Progenitor cell of endocrine pancreas (in vitro differentiated cells): ENCODE measurements around the gene PLEKHG5. TPM values are rescaled to one million over a fixed set of nuclear protein-coding genes. Genes with fewer than 3 reads are reported as not detected.
"Not testable (repeated sequence)": the region's sequence is repeated elsewhere in the genome, so short reads cannot be mapped to it uniquely, and the experiment has no call there.

ENCODE experiments used
- DNase-seq: peaks from one replicate; pipeline ENCODE4 v3.0.0; 2021; ENCODE audit warnings: low spot score; ENCODE audit not compliant: unreplicated experiment
- H3K27ac Mint-ChIP-seq: 2 replicates; pipeline ENCODE4 v1.8.0; 2021; ENCODE audit warnings: mild to moderate bottlenecking, moderate library complexity, mixed read lengths
- H3K27me3 Mint-ChIP-seq: 2 replicates; pipeline ENCODE4 v1.8.0; 2021; ENCODE audit warnings: mixed read lengths
- H3K36me3 Mint-ChIP-seq: 2 replicates; pipeline ENCODE4 v1.8.0; 2022; ENCODE audit warnings: mixed read lengths; ENCODE audit not compliant: insufficient read depth
- H3K4me1 Mint-ChIP-seq: 2 replicates; pipeline ENCODE4 v1.8.0; 2021; ENCODE audit warnings: low read depth, mixed read lengths
- H3K4me3 Mint-ChIP-seq: 2 replicates; pipeline ENCODE4 v1.8.0; 2021; ENCODE audit warnings: low read depth, mild to moderate bottlenecking, moderate library complexity, mixed read lengths
- H3K9me3 Mint-ChIP-seq: 2 replicates; pipeline ENCODE4 v1.8.0; 2021; ENCODE audit warnings: low read depth, mixed read lengths
- CTCF ChIP-seq: fragments of 200-600 bp; sonication (generic); IDR thresholded peaks from one replicate; pipeline ENCODE4 v1.5.0; 2021; ENCODE audit warnings: antibody characterized with exemption, mild to moderate bottlenecking; ENCODE audit not compliant: unreplicated experiment
- total RNA-seq: library from RNA; stranded (reverse); gene quantifications from 2 replicates; pipeline ENCODE4 v1.2.1, GENCODE V29; 2021

Gene PLEKHG5
- total RNA-seq, 1 donor from 2014 or later: 77.0 TPM

DNA sequence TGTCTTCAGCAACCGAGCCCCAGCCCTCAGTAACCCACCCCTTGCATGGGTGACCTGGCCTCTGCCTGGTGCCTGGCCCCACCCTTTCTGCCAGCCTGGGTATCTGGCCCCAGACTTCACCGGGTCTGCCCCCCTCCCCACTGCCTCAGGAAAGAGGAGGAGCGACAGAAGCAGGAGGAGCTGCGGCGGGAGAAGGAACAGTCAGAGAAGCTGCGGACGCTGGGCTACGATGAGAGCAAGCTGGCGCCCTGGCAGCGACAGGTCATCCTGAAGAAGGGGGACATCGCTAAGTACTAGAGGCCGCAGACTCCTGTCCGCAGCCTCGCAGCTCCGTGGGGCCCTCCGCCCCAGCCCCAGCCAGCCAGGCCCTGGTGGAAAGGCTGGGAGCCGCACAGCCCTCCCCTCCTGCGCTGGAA is 31.6 kb downstream of the PLEKHG5 start:
- no peak for DNase-seq
- H3K27ac Mint-ChIP-seq: no peak overlapping the region
- H3K4me1 Mint-ChIP-seq: no peaks in the 10 kb centered on the region
- H3K4me3 Mint-ChIP-seq: no peak overlapping the region
- no peaks in the 10 kb centered on the region for H3K9me3 Mint-ChIP-seq
- H3K27me3 Mint-ChIP-seq: no peaks in the 10 kb centered on the region
- no peak for TF ChIP-seq CTCF
- H3K36me3 Mint-ChIP-seq: peaks cover 21% of the 10 kb centered on the region

DNA sequence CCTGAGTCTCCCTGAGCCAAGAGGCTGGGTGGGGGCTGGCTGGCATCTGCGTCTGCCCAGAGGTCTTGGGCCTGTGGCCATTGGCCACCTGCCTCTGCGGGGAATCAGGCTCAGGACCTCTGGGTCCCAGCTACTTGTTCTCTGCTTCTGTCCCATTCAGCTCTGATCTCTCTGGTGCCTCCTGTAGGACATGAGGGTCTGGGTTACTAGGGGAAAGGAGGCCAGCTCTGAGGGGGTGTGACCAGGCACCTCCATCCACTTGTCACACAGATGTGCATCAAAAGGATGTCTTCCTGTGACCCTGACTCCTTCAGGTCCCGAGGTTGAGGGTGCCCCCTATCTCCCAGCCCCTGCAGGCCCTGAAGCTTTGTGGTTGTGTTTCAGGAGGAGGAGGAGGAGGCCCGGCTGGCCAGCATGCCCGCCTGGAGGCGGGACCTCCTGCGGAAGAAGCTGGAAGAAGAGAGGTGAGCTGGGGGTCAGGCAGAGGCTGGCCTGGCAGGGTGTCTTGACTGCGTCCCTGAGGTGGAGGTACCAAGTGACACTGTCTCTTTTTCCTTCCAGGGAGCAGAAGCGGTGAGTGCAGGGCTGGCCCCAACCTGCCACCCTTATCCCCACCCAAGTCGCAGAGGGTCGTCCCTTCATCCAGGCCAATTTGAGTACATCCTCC is 34.5 kb downstream of the PLEKHG5 start:
- Mint-ChIP-seq H3K36me3 (peaks cover 20% of the 10 kb centered on the region), H3K4me3 (no peak overlapping the region), H3K27me3 (peaks cover 6% of the 10 kb centered on the region), H3K27ac (no peak overlapping the region), H3K9me3 (no peaks in the 10 kb centered on the region), H3K4me1 (no peaks in the 10 kb centered on the region)
- no peak for TF ChIP-seq CTCF
- no peak for DNase-seq

DNA sequence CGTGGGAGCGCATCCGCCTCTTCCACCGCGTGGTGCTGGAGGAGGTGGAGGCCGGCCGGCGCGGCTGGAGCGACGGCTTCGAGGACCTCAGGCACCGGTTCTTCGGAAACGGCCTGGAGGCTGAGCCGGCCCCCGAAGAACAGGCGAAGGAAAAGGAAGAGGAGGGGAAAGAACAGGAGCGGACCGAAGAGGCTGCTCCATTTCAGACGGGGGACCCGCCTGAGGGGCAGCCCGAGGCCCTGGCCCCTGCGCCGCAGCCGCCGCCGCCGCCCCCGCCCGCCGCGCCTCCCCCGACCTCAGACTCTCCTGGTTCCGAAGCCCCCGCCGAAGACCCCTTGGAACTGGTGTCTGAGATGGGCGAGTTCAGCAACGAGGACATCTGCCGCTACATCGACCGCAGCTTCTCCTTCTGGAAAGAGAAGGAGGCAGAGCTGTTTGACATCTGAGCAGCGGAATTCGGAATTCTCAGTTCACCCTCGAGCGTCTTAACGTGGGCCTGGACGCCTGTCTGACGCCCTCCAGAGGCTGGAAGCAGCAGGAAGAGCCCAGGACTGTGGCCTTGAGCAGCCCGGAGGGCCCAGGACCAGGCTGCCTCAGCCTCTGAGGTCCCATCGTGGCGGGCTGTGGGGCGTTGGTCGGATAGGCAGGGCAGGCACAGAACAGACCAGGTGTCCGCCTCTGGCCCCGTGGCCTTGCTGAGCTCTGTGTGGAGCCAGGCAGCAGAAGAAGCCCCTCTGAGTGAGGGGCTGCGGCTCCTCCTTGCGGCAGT is 35.5 kb downstream of the PLEKHG5 start:
- H3K36me3 Mint-ChIP-seq: peaks cover 20% of the 10 kb centered on the region
- DNase-seq, H3K9me3 Mint-ChIP-seq, H3K27ac Mint-ChIP-seq, H3K27me3 Mint-ChIP-seq, H3K4me3 Mint-ChIP-seq, H3K4me1 Mint-ChIP-seq: not testable (repeated sequence)

DNA sequence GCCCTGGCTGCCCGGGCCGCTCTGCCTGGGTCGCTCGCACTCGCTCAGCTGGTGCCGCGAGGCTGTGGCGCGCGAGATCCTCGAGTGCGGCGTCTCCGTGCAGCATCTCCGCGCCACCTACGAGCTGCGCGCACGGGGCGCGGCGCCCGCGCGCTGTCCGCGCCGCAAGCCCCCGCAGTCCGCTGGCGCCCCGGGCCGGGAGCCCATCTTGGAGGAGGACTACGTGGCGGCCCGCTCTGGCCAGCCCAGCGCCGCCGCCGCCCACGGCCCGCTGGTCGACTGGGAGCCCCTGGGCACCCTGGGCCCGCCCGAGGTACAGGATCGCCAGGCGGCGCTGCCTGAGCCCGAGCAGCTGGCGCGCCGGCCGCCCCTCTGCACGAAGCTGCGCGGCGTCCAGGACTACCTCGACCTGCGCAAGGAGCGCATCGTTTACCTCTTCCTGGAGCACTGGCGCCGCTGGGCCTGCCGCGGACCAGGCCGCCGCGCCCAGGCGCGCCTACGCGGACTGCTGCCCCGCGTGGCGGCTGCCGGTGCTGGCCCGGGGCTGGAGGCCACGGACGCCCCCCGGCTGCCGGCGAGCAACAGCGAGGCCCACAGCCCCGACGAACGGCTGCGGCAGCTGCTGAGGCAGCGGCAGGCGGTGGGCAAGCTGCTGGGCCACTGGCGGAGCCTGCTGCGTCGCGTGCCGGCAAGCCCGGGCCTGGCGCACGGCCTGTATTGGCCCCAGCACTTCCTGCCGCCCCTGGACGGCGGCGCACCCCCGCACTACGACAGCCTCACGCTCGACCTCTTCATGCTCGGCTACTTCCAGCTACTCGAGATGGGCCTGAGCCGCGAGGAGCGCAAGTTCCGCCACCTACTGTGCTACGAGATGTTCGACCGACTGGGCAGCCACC is 36.4 kb downstream of the PLEKHG5 start:
- DNase-seq: no peak
- H3K36me3 Mint-ChIP-seq: peaks cover 17% of the 10 kb centered on the region
- H3K27ac Mint-ChIP-seq: no peak overlapping the region
- H3K27me3 Mint-ChIP-seq: peaks cover 6% of the 10 kb centered on the region
- H3K4me1 Mint-ChIP-seq: peaks cover 7% of the 10 kb centered on the region
- no peak overlapping the region for H3K4me3 Mint-ChIP-seq
- H3K9me3 Mint-ChIP-seq: no peaks in the 10 kb centered on the region
- no peak for TF ChIP-seq CTCF

DNA sequence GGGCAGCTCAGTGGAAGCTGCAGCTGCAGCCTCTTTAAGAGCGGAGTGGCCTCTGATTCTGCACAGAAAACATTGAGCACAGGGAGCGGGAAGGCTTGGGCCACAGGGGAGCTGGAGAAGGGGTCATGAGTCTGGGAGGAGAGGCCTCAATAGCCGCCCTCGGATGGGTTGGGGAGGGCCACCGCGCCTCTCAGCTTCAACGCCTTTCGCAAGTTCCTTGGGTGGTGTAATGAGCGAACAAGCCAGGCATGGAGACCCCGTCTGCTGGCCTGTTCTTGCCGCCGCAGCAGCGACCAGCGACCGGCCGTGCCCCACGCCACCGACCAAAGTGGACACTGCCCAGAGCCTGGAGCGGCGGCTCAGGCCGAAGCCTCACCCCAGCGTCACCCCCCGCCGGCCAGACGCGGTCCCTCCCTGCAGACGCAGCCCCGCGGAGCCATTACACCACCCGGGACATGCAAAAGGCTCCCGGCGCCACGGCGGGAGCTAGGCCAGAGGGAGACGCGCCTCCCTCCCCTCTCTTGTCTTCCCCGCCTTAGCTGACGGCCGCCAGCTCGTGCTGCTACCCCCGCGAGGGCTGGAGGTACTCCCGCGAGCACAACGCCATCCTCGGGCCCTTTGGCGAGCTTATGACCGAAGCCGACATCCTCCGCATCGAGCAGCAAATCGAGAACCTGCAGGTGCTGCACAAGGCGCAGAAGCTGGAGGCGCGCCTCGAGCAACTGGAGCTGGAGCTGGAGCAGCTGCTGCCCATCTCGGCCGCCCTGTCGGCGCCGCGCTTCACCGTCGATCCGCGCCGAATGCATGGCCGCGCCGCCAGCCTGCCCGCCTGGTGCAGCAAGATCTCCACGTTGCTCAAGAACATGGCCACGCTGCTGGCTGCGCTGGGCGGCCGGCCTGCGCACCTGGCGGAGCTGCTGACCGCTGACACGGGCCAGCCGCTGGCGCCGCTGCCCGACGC is 37.3 kb downstream of the PLEKHG5 start:
- peaks cover 15% of the 10 kb centered on the region for H3K36me3 Mint-ChIP-seq
- H3K9me3 Mint-ChIP-seq, DNase-seq, H3K4me3 Mint-ChIP-seq, H3K27ac Mint-ChIP-seq: not testable (repeated sequence)
- peaks cover 10% of the 10 kb centered on the region for H3K27me3 Mint-ChIP-seq
- peaks cover 14% of the 10 kb centered on the region for H3K4me1 Mint-ChIP-seq
